ENCODE results near the gene BCO2.

Gene BCO2

DNA sequence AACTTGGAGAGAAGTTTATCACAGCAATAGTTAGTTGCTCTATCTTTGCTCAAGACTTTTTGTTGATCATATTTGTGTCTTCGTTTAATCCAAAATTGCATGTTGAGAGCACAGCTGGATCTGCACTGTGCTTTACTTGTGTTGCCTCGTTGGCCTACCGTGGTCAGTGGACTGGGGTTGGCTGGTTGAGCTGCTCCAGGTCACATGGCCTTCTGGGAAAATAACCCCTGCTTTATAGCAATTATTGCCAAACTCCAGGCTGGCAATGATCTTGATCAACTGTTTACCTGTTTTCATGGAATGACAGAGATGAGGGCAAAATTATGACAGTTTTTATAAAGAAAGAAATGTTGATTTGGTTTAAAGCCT is 91.1 kb downstream of the BCO2 start:
- no peaks in the 10 kb centered on the region for H3K36me3 Mint-ChIP-seq (ENCODE audit: low read depth)
- DNase-seq (ENCODE audit: low spot score), result no peak
- no peaks in the 10 kb centered on the region for H3K9me3 Mint-ChIP-seq
- H3K4me1 Mint-ChIP-seq (ENCODE audit: low read depth), result no peaks in the 10 kb centered on the region
- peaks cover 2% of the 10 kb centered on the region for H3K27me3 Mint-ChIP-seq (ENCODE audit: low read depth)
- no peak overlapping the region for H3K27ac Mint-ChIP-seq
- no peak overlapping the region for H3K4me3 Mint-ChIP-seq

GRCh38 chr11:112267188-112267591 is 91.9 kb downstream of the BCO2 start:
- Mint-ChIP-seq H3K27ac (no peak overlapping the region), H3K27me3 (ENCODE audit: low read depth) (peaks cover 2% of the 10 kb centered on the region), H3K4me3 (no peak overlapping the region), H3K9me3 (no peaks in the 10 kb centered on the region), H3K4me1 (ENCODE audit: low read depth) (no peaks in the 10 kb centered on the region), H3K36me3 (ENCODE audit: low read depth) (no peaks in the 10 kb centered on the region)
- DNase-seq (ENCODE audit: low spot score), result no peak

DNA sequence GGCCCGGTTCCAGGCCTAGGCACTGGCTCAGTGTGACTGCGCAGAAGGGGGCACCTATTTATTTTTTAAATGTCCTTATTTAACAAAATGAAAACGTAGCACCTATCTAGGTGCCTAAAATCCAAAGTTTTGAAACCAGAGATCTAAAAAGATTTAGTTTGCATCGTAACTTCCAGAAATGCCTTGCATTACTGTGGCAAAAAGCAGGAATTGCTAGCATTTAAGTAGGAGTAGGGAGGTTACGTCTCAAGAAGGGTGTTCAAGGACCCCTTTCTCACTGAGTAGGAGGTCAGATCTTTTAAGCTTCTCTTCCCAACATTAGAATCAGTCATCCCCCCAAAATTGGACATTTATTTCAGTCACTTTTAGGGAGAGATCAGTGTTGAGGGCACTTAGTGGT is 93.1 kb downstream of the BCO2 start:
- no peak overlapping the region for H3K27ac Mint-ChIP-seq
- H3K9me3 Mint-ChIP-seq, result no peaks in the 10 kb centered on the region
- no peak overlapping the region for H3K4me3 Mint-ChIP-seq

More for the DNA sequence above, 93.1 kb downstream of the BCO2 start:
- Mint-ChIP-seq H3K4me1 (ENCODE audit: low read depth) (no peaks in the 10 kb centered on the region), H3K36me3 (ENCODE audit: low read depth) (no peaks in the 10 kb centered on the region), H3K27me3 (ENCODE audit: low read depth) (peaks cover 2% of the 10 kb centered on the region)
- DNase-seq (ENCODE audit: low spot score), result no peak
